HL-60/S4 treated with phorbol 12-myristate 13-acetate at 8.2 ng/mL for 4 days and 3 days (cell line): ENCODE results near the gene PCSK6.

Experiments
- in situ Hi-C: fragments of 300-500 bp; cut with MboI; formaldehyde crosslinking; loops from 2 replicates; pipeline ENCODE4 v1.15.0; 2022; ENCODE audit warnings: low sequenced_read_pairs

PCSK6 gene

GRCh38 chr15:101262551-101262950 is 227.0 kb downstream of the PCSK6 start:
- in situ Hi-C loops = loop anchor here (5.0 to 25.0 kb wide), 4 partner anchors 175 to 650 kb away; partner anchors contain the start of genes ASB7, LINS1 and LRRK1

- in situ Hi-C loops = loop anchor here (25.0 kb wide), 2 partner anchors 171 to 646 kb away; partner anchors contain the start of genes ASB7 and LINS1
These were observed 231.0 kb downstream of the PCSK6 start for GRCh38 chr15:101258238-101259144.

- in situ Hi-C loops = loop anchor here (25.0 kb wide), 2 partner anchors 169 to 644 kb away; partner anchors contain the start of genes ASB7 and LINS1
These were observed 232.8 kb downstream of the PCSK6 start for GRCh38 chr15:101256757-101257156.

- in situ Hi-C loops = loop anchor here (25.0 kb wide), 2 partner anchors 168 to 643 kb away; partner anchors contain the start of genes ASB7 and LINS1
These were observed 233.8 kb downstream of the PCSK6 start for GRCh38 chr15:101255615-101256241.

GRCh38 chr15:101255051-101255395 is 234.5 kb downstream of the PCSK6 start:
- in situ Hi-C loops = loop anchor here (25.0 kb wide), 2 partner anchors 168 to 643 kb away; partner anchors contain the start of genes ASB7 and LINS1

- in situ Hi-C loops = loop anchor here (25.0 kb wide), 2 partner anchors 167 to 642 kb away; partner anchors contain the start of genes ASB7 and LINS1
These were observed 235.1 kb downstream of the PCSK6 start for GRCh38 chr15:101254157-101255050.
